Mammary epithelial cell (primary cell): ENCODE results near the gene USB1.

Experiments used
- EZH2 ChIP-seq: IDR thresholded peaks from 2 replicates; pipeline ENCODE4 v1.6.1; 2012; ENCODE audit warnings: low read length, inconsistent platforms, borderline replicate concordance
- TF ChIP-seq, protein P1 (sequence below), 2 donors: IDR thresholded peaks in 1 of 2; conservative IDR thresholded peaks in 1 of 2; 2 replicates each; pipeline ENCODE4 v1.5.1; 2011 to 2012; ENCODE audit warnings: inconsistent platforms in 2 of 2, low read length in 2 of 2, mild to moderate bottlenecking in 2 of 2, control low read depth in 1 of 2, low read depth in 1 of 2; ENCODE audit not compliant: insufficient read depth in 1 of 2; ENCODE audit errors: extremely low read depth in 1 of 2

DNA sequence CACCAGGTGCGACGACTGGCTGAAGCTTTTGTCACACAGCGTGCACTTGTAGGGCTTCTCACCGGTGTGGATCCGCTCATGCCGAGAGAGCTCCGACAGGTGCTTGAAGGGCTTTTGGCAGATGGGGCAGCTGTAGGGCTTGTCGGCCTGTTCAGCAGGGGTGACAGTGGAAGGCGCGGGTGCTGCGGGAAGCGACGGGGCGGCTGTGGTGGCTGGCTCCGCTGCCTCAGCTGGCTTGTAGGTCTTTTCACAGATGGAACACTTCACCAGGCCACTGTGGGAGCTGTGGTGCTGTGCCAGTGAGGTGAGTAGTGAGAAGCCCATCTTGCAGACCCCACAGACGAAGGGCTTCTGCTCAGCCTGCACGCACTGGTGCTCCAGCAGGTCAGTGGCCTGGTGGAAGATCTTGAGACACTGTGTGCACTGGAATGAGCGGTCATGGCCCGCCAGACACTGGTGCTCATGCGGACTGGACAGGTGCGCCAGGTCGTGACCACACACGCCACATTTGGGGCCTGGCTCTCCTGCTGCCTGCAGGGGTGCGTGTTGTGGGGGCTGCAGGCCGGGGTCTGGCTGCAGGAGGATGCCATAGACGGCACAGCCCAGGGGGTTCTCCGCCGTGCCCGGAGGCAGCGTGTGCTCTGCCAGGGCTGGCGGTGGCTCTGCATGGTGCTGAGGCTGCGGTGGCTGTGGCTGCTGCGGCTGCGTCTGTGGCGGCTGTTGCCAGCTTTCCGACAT, 3.5 kb upstream of the USB1 start:
- TF ChIP-seq, protein P1, sequence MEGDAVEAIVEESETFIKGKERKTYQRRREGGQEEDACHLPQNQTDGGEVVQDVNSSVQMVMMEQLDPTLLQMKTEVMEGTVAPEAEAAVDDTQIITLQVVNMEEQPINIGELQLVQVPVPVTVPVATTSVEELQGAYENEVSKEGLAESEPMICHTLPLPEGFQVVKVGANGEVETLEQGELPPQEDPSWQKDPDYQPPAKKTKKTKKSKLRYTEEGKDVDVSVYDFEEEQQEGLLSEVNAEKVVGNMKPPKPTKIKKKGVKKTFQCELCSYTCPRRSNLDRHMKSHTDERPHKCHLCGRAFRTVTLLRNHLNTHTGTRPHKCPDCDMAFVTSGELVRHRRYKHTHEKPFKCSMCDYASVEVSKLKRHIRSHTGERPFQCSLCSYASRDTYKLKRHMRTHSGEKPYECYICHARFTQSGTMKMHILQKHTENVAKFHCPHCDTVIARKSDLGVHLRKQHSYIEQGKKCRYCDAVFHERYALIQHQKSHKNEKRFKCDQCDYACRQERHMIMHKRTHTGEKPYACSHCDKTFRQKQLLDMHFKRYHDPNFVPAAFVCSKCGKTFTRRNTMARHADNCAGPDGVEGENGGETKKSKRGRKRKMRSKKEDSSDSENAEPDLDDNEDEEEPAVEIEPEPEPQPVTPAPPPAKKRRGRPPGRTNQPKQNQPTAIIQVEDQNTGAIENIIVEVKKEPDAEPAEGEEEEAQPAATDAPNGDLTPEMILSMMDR (conservative IDR thresholded peaks at IDR 0.05 in 1 of 2, IDR thresholded peaks at IDR 0.05 in 1 of 2; ENCODE audit: extremely low read depth in 1 of 2, insufficient read depth in 1 of 2, low read depth in 1 of 2, low read length in 2 of 2) = no peak
- TF ChIP-seq EZH2 = no peak
